Loucy (cell line): Measurements from ENCODE around the gene PDZD4.

Experiments
- H2AFZ ChIP-seq: fragments of 200-600 bp; sonication (generic); 2 replicates; pipeline ENCODE4 v1.6.0; 2016; ENCODE audit warnings: antibody characterized with exemption, mild to moderate bottlenecking, low read length, moderate library complexity
- H3F3A ChIP-seq: fragments of 200-600 bp; 2 replicates; pipeline ENCODE4 v1.6.0; 2016; ENCODE audit warnings: antibody characterized with exemption, low read depth, mild to moderate bottlenecking
- H3K27me3 ChIP-seq: fragments of 200-600 bp; sonication (generic); 2 replicates; pipeline ENCODE4 v1.6.1; 2014; ENCODE audit warnings: low read length, mild to moderate bottlenecking; ENCODE audit not compliant: insufficient read depth, poor library complexity, severe bottlenecking
- H3K36me3 ChIP-seq: fragments of 200-600 bp; sonication (generic); 2 replicates; pipeline ENCODE4 v1.6.1; 2016; ENCODE audit warnings: low read length; ENCODE audit not compliant: insufficient read depth
- H3K4me1 ChIP-seq: fragments of 200-600 bp; sonication (generic); 2 replicates; pipeline ENCODE4 v1.5.1; 2014; ENCODE audit warnings: low read length, mild to moderate bottlenecking; ENCODE audit not compliant: insufficient read depth, poor library complexity, severe bottlenecking
- H3K4me2 ChIP-seq: fragments of 200-600 bp; sonication (generic); 2 replicates; pipeline ENCODE4 v1.6.0; 2014; ENCODE audit warnings: antibody characterized with exemption, low read length, low read depth, mild to moderate bottlenecking; ENCODE audit not compliant: poor library complexity, severe bottlenecking
- H3K4me3 ChIP-seq: fragments of 200-600 bp; sonication (generic); 2 replicates; pipeline ENCODE4 v1.5.1; 2014; ENCODE audit warnings: low read length, mild to moderate bottlenecking, mixed read lengths; ENCODE audit not compliant: poor library complexity, severe bottlenecking
- H3K79me2 ChIP-seq: fragments of 200-600 bp; sonication (generic); 2 replicates; pipeline ENCODE4 v1.6.1; 2014; ENCODE audit warnings: low read length; ENCODE audit not compliant: insufficient read depth
- H3K9ac ChIP-seq: fragments of 200-600 bp; sonication (generic); 2 replicates; pipeline ENCODE4 v1.6.0; 2014; ENCODE audit warnings: mild to moderate bottlenecking, low read depth, low read length, moderate library complexity; ENCODE audit not compliant: poor library complexity, severe bottlenecking
- H3K9me2 ChIP-seq: fragments of 200-600 bp; sonication (generic); replicated peaks from 2 replicates; pipeline ENCODE4 v1.6.1; 2016; ENCODE audit warnings: low read depth, low read length, mixed read lengths
- H3K9me3 ChIP-seq: fragments of 200-600 bp; sonication (generic); 2 replicates; pipeline ENCODE4 v1.6.1; 2014; ENCODE audit warnings: mild to moderate bottlenecking, antibody characterized with exemption, low read length, low read depth; ENCODE audit not compliant: insufficient read depth
- H4K20me1 ChIP-seq: fragments of 200-600 bp; sonication (generic); 2 replicates; pipeline ENCODE4 v1.6.0; 2014; ENCODE audit warnings: antibody characterized with exemption, low read length, mild to moderate bottlenecking; ENCODE audit not compliant: insufficient read depth, poor library complexity, severe bottlenecking
- CTCF ChIP-seq: fragments of 200-600 bp; sonication (generic); conservative IDR thresholded peaks from 2 replicates; pipeline ENCODE4 v1.5.1; 2014; ENCODE audit warnings: mild to moderate bottlenecking, antibody characterized with exemption, low read length
- EZH2phosphoT487 ChIP-seq: fragments of 200-600 bp; IDR thresholded peaks from 2 replicates; pipeline ENCODE4 v1.6.1; 2018; ENCODE audit warnings: antibody characterized with exemption, mild to moderate bottlenecking, moderate library complexity, borderline replicate concordance

The PDZD4 gene

GRCh38 chrX:153778684-153779101 is 51.7 kb downstream of the PDZD4 start:
- no peaks in the 10 kb centered on the region for H4K20me1 ChIP-seq
- no peaks in the 10 kb centered on the region for H3K9me2 ChIP-seq
- no peak overlapping the region for H2AFZ ChIP-seq
- H3K9ac ChIP-seq, result no peak overlapping the region
- TF ChIP-seq EZH2phosphoT487, result no peak
- peak; percentile 25 for TF ChIP-seq CTCF
- H3K36me3 ChIP-seq, result no peaks in the 10 kb centered on the region
- H3K4me2 ChIP-seq, result no peak overlapping the region
- no peaks in the 10 kb centered on the region for H3F3A ChIP-seq
- H3K4me1 ChIP-seq, result no peaks in the 10 kb centered on the region
- no peaks in the 10 kb centered on the region for H3K9me3 ChIP-seq
- no peaks in the 10 kb centered on the region for H3K27me3 ChIP-seq
- no peaks in the 10 kb centered on the region for H3K79me2 ChIP-seq
- no peak overlapping the region for H3K4me3 ChIP-seq

GRCh38 chrX:153778181-153778580 is 52.2 kb downstream of the PDZD4 start:
- no peak overlapping the region for H3K9ac ChIP-seq
- H3K4me2 ChIP-seq, result no peak overlapping the region
- H3K9me2 ChIP-seq, result no peaks in the 10 kb centered on the region
- no peak for TF ChIP-seq CTCF
- TF ChIP-seq EZH2phosphoT487, result no peak
- no peaks in the 10 kb centered on the region for H3K79me2 ChIP-seq
- no peak overlapping the region for H3K4me3 ChIP-seq
- no peaks in the 10 kb centered on the region for H3K4me1 ChIP-seq
- H2AFZ ChIP-seq, result no peak overlapping the region
- H3F3A ChIP-seq, result no peaks in the 10 kb centered on the region
- no peaks in the 10 kb centered on the region for H3K9me3 ChIP-seq
- no peaks in the 10 kb centered on the region for H3K36me3 ChIP-seq
- H3K27me3 ChIP-seq, result no peaks in the 10 kb centered on the region
- no peaks in the 10 kb centered on the region for H4K20me1 ChIP-seq

GRCh38 chrX:153777261-153778090 is 52.9 kb downstream of the PDZD4 start:
- H3K79me2 ChIP-seq, result no peaks in the 10 kb centered on the region
- H3K9me2 ChIP-seq, result no peaks in the 10 kb centered on the region
- no peaks in the 10 kb centered on the region for H3F3A ChIP-seq
- H3K4me2 ChIP-seq, result no peak overlapping the region
- no peak overlapping the region for H2AFZ ChIP-seq
- H3K4me1 ChIP-seq, result no peaks in the 10 kb centered on the region
- H3K27me3 ChIP-seq, result no peaks in the 10 kb centered on the region
- TF ChIP-seq EZH2phosphoT487 (no peak), CTCF (no peak)
- H3K36me3 ChIP-seq, result no peaks in the 10 kb centered on the region
- no peaks in the 10 kb centered on the region for H4K20me1 ChIP-seq
- no peak overlapping the region for H3K4me3 ChIP-seq
- H3K9me3 ChIP-seq, result no peaks in the 10 kb centered on the region
- H3K9ac ChIP-seq, result no peak overlapping the region
